PC-9 (cell line): ENCODE measurements around the gene PLXND1.

ENCODE experiments used
- CTCF ChIP-seq: fragments of 200-600 bp; sonication (generic); conservative IDR thresholded peaks from 2 replicates; pipeline ENCODE4 v1.6.1; 2017; ENCODE audit warnings: mixed run types, antibody characterized with exemption, mild to moderate bottlenecking, moderate library complexity
- EZH2 ChIP-seq: fragments of 200-600 bp; sonication (generic); IDR thresholded peaks from 2 replicates; pipeline ENCODE4 v1.8.0; 2017; ENCODE audit warnings: antibody characterized with exemption, low read depth

GRCh38 chr3:129625072-129625874 lies 18.8 kb upstream of the PLXND1 start:
- TF ChIP-seq CTCF (no peak), EZH2 (no peak)
